ENCODE data around the gene ATOH8. TPM values are rescaled to one million over a fixed set of nuclear protein-coding genes. Genes with fewer than 3 reads are reported as not detected.
A peak's percentile ranks its signal among the peaks of the same experiment; 100 is the strongest.

The ATOH8 gene
- total and polyA plus RNA-seq, 2 donors from 2014 or later, result 11.2 to 18.6 TPM

GRCh38 chr2:85724731-85725181 lies 29.0 kb upstream of the ATOH8 start:
- Histone ChIP-seq H3K27ac (ENCODE audit: low read depth in 2 of 2, low read length in 2 of 2) (no peak overlapping the region), H3K4me1 (ENCODE audit: control insufficient read depth in 2 of 3, insufficient read depth in 2 of 3, low read depth in 1 of 3, low read length in 3 of 3) (peaks cover 0 to 4% (median 3%) of the 10 kb centered on the region in 3 donors), H3K9ac (ENCODE audit: low read length in 3 of 3) (no peak overlapping the region), H3K27me3 (ENCODE audit: control insufficient read depth, insufficient read depth, low read length) (no peaks in the 10 kb centered on the region), H3K9me3 (ENCODE audit: control insufficient read depth in 2 of 3, insufficient read depth in 1 of 3, low read length in 3 of 3) (no peaks in the 10 kb centered on the region), H3K36me3 (ENCODE audit: control insufficient read depth in 2 of 3, insufficient read depth in 3 of 3, low read length in 3 of 3) (no peaks in the 10 kb centered on the region), H3K4me3 (ENCODE audit: low read length in 3 of 3) (no peak overlapping the region)
- DNase-seq (peak in 1 of 5 donors; percentile 21), FAIRE-seq (no peak)
- no peak for TF ChIP-seq CTCF (IDR thresholded peaks at IDR 0.05; ENCODE audit: borderline replicate concordance, extremely low read depth, insufficient read depth)
- intact Hi-C loops (cut with DNase I), result loop anchor here (5.0 kb wide), 1 partner anchor 88 kb away; no protein-coding TSS in a partner anchor

- no peaks in the 10 kb centered on the region for H3K9me3 ChIP-seq (ENCODE audit: control insufficient read depth in 2 of 3, insufficient read depth in 1 of 3, low read length in 3 of 3)
- no peak for DNase-seq
- intact Hi-C loops (cut with DNase I), result loop anchor here (5.0 kb wide), 1 partner anchor 87 kb away; no protein-coding TSS in a partner anchor
- no peak for TF ChIP-seq CTCF (IDR thresholded peaks at IDR 0.05; ENCODE audit: borderline replicate concordance, extremely low read depth, insufficient read depth)
- H3K27ac ChIP-seq (ENCODE audit: low read depth in 2 of 2, low read length in 2 of 2), result no peak overlapping the region
- H3K36me3 ChIP-seq (ENCODE audit: control insufficient read depth in 2 of 3, insufficient read depth in 3 of 3, low read length in 3 of 3), result no peaks in the 10 kb centered on the region
- no peaks in the 10 kb centered on the region for H3K27me3 ChIP-seq (ENCODE audit: control insufficient read depth, insufficient read depth, low read length)
- H3K4me3 ChIP-seq (ENCODE audit: low read length in 3 of 3), result no peak overlapping the region
- H3K9ac ChIP-seq (ENCODE audit: low read length in 3 of 3), result no peak overlapping the region
- FAIRE-seq, result no peak
- peaks cover 0 to 4% (median 3%) of the 10 kb centered on the region in 3 donors for H3K4me1 ChIP-seq (ENCODE audit: control insufficient read depth in 2 of 3, insufficient read depth in 2 of 3, low read depth in 1 of 3, low read length in 3 of 3)
These were observed 28.3 kb upstream of the ATOH8 start for GRCh38 chr2:85725451-85725850.

GRCh38 chr2:85727798-85728197 lies 26.0 kb upstream of the ATOH8 start:
- no peaks in the 10 kb centered on the region for H3K9me3 ChIP-seq (ENCODE audit: control insufficient read depth in 2 of 3, insufficient read depth in 1 of 3, low read length in 3 of 3)
- no peak for TF ChIP-seq CTCF (IDR thresholded peaks at IDR 0.05; ENCODE audit: borderline replicate concordance, extremely low read depth, insufficient read depth)
- no peaks in the 10 kb centered on the region for H3K27me3 ChIP-seq (ENCODE audit: control insufficient read depth, insufficient read depth, low read length)
- no peak overlapping the region for H3K9ac ChIP-seq (ENCODE audit: low read length in 3 of 3)
- DNase-seq (peak in 1 of 5 donors; percentile 28), FAIRE-seq (no peak)
- intact Hi-C loops (cut with DNase I), result loop anchor here (5.0 kb wide), 1 partner anchor 85 kb away; no protein-coding TSS in a partner anchor
- peaks cover 0 to 4% (median 3%) of the 10 kb centered on the region in 3 donors for H3K4me1 ChIP-seq (ENCODE audit: control insufficient read depth in 2 of 3, insufficient read depth in 2 of 3, low read depth in 1 of 3, low read length in 3 of 3)
- H3K27ac ChIP-seq (ENCODE audit: low read depth in 2 of 2, low read length in 2 of 2), result no peak overlapping the region
- no peaks in the 10 kb centered on the region for H3K36me3 ChIP-seq (ENCODE audit: control insufficient read depth in 2 of 3, insufficient read depth in 3 of 3, low read length in 3 of 3)
- H3K4me3 ChIP-seq (ENCODE audit: low read length in 3 of 3), result no peak overlapping the region

- no peaks in the 10 kb centered on the region for H3K36me3 ChIP-seq (ENCODE audit: control insufficient read depth in 2 of 3, insufficient read depth in 3 of 3, low read length in 3 of 3)
- H3K27me3 ChIP-seq (ENCODE audit: control insufficient read depth, insufficient read depth, low read length), result no peaks in the 10 kb centered on the region
- DNase-seq (no peak), FAIRE-seq (no peak)
- intact Hi-C loops (cut with DNase I), result loop anchor here (5.0 kb wide), 1 partner anchor 84 kb away; no protein-coding TSS in a partner anchor
- H3K4me3 ChIP-seq (ENCODE audit: low read length in 3 of 3), result no peak overlapping the region
- no peaks in the 10 kb centered on the region for H3K9me3 ChIP-seq (ENCODE audit: control insufficient read depth in 2 of 3, insufficient read depth in 1 of 3, low read length in 3 of 3)
- H3K4me1 ChIP-seq (ENCODE audit: control insufficient read depth in 2 of 3, insufficient read depth in 2 of 3, low read depth in 1 of 3, low read length in 3 of 3), result peaks cover 0 to 4% (median 3%) of the 10 kb centered on the region in 3 donors
- no peak for TF ChIP-seq CTCF (IDR thresholded peaks at IDR 0.05; ENCODE audit: borderline replicate concordance, extremely low read depth, insufficient read depth)
- H3K27ac ChIP-seq (ENCODE audit: low read depth in 2 of 2, low read length in 2 of 2), result no peak overlapping the region
- peak overlapping the region in 1 of 3 donors; percentile 44 for H3K9ac ChIP-seq (ENCODE audit: low read length in 3 of 3)
These were observed 25.4 kb upstream of the ATOH8 start for GRCh38 chr2:85728342-85728741.
